Measurements from ENCODE around the gene LCP2.

- TF ChIP-seq CBX3 (IDR thresholded peaks at IDR 0.05; ENCODE audit: low read depth) (no peak), REST (IDR thresholded peaks at IDR 0.05; ENCODE audit: low read depth) (no peak), EZH2 (IDR thresholded peaks at IDR 0.05) (no peak), CEBPB (IDR thresholded peaks at IDR 0.05; ENCODE audit: low read depth) (no peak), YY1 (IDR thresholded peaks at IDR 0.05; ENCODE audit: extremely low read depth, insufficient replicate concordance, low read depth, low read length) (no peak), CTCF (IDR thresholded peaks at IDR 0.05 in 2 of 3, conservative IDR thresholded peaks at IDR 0.05 in 1 of 3; ENCODE audit: borderline replicate concordance in 1 of 3, insufficient read depth in 1 of 3, low read depth in 2 of 3, low read length in 2 of 3) (no peak), POLR2A (IDR thresholded peaks at IDR 0.05; ENCODE audit: borderline replicate concordance, extremely low read depth, insufficient read depth, insufficient read length) (no peak), RAD21 (IDR thresholded peaks at IDR 0.05; ENCODE audit: low read depth) (no peak), POLR2AphosphoS5 (IDR thresholded peaks at IDR 0.05; ENCODE audit: low read depth, low read length) (no peak), SIN3A (IDR thresholded peaks at IDR 0.05; ENCODE audit: low read depth) (no peak), EZH2phosphoT487 (IDR thresholded peaks at IDR 0.05; ENCODE audit: borderline replicate concordance) (no peak)
These were observed 29.4 kb downstream of the LCP2 start for GRCh38 chr5:170268153-170268689.
